Measurements from ENCODE around the gene KDM4F.

Gene KDM4F

DNA sequence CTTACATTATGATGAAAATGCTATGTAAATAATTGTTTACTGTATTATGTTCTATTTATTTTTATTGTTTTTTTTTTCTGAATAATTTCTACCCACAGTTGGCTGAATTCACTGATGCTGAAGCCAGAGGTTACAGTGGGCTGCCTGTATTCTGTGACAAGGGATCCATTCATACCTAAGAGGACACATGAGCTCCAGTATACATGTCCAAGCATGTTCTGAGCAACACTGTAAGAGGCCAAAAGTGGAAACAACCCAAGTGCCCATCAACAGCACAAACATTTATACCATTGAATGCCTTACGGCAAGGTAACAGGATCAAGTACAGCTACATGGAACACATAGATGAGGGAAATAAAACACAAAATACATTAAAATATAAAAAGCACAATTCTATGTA is 16.1 kb downstream of the KDM4F start:
- no peak for DNase-seq (ENCODE audit: low read depth)

GRCh38 chr11:95066716-95067038 is 17.5 kb downstream of the KDM4F start, which contains the start of gene SRSF8:
Gene SRSF8 (plus strand): TSS chr11:95066919. CDS start chr11:95067227, 308 bp downstream.
- no peak for DNase-seq (ENCODE audit: low read depth)

DNA sequence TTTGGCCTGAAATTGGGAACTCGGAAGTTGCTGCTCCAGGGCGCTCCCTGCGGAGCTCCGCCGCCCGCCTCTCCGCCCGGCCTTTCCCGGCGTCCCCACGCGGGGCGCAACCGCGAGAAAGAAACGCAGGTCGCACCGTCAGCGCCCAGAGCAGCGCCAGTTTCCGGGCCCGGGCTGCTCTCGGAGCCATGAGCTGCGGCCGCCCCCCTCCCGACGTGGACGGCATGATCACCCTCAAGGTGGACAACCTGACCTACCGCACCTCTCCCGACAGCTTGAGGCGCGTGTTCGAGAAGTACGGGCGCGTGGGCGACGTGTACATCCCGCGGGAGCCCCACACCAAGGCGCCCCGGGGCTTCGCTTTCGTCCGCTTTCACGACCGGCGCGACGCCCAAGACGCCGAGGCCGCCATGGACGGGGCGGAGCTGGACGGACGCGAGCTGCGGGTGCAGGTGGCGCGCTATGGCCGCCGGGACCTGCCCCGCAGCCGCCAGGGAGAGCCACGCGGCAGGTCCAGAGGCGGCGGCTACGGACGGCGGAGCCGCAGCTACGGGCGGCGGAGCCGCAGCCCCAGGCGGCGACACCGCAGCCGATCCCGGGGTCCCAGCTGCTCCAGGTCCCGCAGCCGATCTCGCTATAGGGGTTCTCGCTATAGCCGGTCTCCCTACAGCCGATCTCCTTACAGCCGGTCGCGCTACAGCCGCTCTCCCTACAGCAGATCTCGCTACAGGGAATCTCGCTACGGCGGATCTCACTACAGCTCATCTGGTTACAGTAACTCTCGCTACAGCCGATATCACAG is 18.0 kb downstream of the KDM4F start:
- peak; percentile 59 for DNase-seq (ENCODE audit: low read depth)

DNA sequence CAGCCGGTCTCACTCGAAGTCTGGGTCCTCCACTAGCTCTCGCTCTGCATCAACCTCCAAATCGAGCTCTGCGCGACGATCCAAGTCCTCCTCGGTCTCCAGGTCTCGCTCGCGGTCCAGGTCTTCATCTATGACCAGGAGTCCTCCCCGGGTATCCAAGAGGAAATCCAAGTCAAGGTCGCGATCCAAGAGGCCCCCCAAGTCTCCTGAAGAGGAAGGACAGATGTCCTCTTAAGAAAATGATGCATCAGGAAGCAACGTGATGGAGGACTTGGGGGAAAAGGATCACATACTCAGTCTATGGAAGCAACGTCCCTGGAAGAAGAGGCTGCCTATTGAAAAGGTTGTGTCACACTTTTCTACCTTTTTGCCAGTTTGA is 18.6 kb downstream of the KDM4F start:
- no peak for DNase-seq (ENCODE audit: low read depth)

DNA sequence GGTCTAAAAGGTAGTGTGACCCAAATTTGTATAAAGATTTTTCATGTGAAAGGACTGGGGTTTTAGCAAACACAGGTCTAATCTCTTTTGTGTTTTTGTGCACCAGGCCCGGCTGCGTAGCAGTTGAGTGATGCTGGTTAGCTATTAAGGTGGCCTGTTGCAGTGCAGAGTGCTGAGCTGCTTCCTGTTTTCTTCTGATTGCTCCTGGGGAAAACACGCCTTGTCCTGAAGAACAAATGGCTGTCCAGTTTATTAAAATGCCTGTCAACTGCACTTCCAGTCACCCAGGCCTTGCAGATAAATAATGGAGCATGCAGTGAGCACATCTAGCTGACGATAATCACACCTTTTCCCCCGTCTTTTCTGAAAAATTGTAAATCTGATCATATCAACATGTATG is 19.3 kb downstream of the KDM4F start:
- DNase-seq (ENCODE audit: low read depth), result peak; percentile 87

GRCh38 chr11:95070471-95070870 is 21.2 kb downstream of the KDM4F start:
- no peak for DNase-seq (ENCODE audit: low read depth)

- DNase-seq (ENCODE audit: low read depth), result no peak
These were observed 23.7 kb downstream of the KDM4F start for GRCh38 chr11:95072948-95073347.

DNA sequence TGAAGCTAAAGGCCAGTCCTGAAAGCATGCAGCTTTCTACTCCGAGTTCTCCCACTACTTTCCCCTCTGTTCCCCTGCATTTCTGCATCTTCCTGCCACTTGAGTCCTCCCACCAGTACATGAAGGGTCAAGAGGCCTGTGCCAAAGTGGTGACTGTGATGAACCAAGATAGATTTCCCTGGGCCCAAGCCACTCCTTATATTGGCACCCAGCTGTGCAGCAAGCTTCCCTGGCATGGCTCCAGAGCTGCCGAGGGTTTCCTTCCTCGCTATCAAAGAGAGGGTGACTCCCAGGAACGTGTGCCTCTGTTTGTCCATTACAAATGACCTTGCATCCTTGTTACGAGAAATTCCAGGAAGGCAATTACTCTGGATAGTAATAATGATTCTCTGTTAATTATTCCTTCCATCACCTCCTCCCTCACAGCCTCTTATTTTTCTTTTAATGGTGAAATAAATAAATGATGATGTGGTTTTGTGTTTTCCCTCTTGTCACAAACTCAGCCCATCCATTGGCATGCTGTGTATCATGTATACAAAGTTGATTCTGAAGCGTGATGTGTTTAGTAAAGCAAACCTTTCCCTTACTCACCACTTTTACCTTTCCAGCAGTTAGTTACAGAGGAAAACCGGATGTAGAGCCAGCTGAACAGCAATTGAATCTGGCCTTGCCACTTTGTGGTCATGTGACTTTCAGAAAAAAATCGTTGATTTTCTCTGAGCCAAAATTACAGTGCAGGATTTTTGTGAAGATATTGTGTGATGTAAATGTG is 25.8 kb downstream of the KDM4F start:
- no peak for DNase-seq (ENCODE audit: low read depth)

GRCh38 chr11:95076416-95076815 is 27.2 kb downstream of the KDM4F start:
- no peak for DNase-seq (ENCODE audit: low read depth)

GRCh38 chr11:95076981-95077380 is 27.8 kb downstream of the KDM4F start:
- DNase-seq (ENCODE audit: low read depth), result no peak

- DNase-seq (ENCODE audit: low read depth), result no peak
These were observed 29.3 kb downstream of the KDM4F start for GRCh38 chr11:95078526-95078925.

- DNase-seq (ENCODE audit: low read depth), result no peak
These were observed 31.8 kb downstream of the KDM4F start for GRCh38 chr11:95081010-95081409.

DNA sequence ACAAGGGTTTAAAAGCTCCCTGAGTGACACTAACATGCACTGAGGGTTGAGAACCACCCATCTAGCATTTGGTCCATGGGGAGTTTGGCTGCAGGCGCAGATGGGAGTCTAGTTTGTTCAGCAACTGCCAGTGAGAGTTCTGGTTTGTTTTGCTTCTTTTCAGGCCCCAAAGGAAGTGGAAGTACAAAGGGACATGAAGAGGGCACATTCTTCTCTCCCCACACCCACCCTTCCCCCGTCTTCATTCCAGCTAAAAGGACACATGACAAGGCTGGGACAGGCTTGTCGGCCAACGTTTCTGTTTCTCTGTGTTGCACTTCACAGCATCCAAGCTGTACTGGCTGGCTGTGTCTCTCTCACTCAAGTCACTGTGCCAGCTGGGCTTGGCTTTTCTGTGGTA is 32.2 kb downstream of the KDM4F start:
- DNase-seq (ENCODE audit: low read depth), result no peak

DNA sequence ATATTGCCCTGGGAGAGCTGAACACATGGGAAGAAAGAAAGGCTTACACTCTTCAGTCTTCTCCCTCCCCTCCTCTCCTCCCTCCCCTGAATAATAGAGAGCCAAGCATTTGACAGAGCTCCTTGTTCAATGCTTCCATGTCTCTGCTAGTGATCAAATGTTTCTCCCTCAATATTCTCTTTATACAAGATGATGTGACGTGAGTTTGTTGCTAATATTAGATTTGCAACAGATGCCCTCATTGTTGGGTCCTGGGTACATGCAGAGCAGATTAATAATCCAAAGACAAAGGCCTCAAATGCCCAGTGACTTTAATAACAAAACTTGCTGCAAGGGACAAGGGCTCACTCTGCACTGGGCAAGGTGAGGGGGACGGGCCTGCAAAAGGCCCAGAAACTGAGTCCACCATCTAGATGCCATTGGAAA is 33.4 kb downstream of the KDM4F start:
- no peak for DNase-seq (ENCODE audit: low read depth)

- DNase-seq (ENCODE audit: low read depth), result no peak
These were observed 35.3 kb downstream of the KDM4F start for GRCh38 chr11:95084509-95084908.

DNA sequence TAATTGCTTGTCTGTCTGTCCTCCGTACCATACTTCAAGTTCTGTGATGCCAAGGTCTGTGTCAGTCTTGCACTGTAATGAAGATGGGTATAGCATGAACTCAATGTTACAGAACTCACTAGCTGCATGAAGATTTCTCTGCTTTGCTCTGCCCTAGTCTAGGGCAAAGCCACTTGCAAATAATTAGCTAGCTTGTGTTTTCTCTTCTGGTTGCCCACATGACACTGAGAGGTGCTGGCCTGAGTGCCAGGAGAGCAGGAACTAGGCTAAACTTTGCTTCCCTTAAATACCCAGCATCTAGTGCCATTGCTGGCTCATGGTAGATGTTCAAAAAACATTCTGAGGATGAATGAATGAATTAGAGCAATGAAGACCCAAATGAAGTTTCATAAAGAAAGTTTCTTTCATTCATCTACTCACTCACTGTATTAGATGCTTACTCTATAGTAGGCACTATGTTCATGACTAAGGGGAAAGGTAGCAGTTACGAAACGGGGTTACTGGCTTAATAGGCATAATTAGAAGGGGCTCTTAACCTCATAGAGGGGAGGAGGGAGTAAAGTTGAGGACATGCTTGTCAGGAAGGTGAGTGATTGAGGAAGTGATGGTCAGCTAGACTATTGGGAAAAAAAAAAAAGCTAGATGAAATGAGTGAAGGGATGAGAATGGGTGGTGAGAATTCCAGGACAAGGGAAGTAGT is 36.0 kb downstream of the KDM4F start:
- no peak for DNase-seq (ENCODE audit: low read depth)

DNA sequence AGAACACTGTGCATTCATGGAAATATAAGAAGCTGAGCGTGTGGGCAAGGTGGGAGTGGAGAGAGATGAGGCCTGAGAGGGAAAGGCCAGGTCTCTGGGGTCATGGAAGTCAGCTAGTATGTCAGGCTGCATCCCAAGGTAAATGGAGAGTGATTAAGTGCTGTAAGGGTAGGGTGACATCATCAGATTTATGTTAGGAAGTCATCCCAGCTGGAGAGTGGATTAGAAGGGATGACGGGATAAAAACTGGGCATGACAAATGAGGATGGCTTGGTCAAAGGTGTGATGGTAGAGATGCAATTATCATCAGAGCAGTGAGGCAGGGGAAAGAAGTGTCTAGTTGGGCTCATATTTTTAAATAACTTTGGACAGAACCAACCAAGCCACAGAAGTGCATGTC is 36.9 kb downstream of the KDM4F start:
- no peak for DNase-seq (ENCODE audit: low read depth)

GRCh38 chr11:95086836-95087570 is 37.8 kb downstream of the KDM4F start:
- DNase-seq (ENCODE audit: low read depth), result no peak

DNA sequence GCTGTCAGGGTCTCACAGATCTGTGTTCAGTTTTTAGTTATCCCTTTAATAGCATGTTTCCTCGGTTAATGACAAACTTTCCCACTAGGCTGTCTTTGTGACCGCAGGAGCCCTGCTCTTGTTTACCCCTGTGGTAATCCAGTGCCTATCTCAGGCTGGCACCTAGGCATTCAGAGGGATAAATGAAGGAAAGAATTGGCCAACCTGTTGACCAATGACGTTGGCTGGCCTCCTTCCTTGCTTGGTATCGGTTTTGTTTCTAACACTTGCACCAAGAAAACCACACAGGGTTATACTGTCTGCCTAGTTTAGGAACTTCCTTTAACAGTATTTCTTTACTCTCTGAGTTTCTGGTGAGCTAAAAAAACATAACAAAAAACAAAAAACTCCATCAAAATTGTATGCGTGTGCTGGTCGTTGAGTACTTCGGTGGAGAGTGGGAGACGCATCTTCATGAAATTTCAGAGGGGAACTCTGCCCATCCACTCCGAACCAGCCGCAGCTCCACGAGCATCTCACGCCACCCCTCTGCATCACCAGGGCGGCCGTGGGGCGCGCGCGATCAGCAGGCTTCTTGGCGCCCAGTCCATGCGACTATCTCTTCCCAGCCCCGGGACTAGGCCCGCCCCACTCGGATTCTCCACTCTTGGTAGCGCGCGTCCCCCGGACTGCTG is 39.9 kb downstream of the KDM4F start:
- DNase-seq (ENCODE audit: low read depth), result no peak

- DNase-seq (ENCODE audit: low read depth), result peak; percentile 63
These were observed 40.7 kb downstream of the KDM4F start, which contains the start of gene ENDOD1 for GRCh38 chr11:95089620-95090542. Gene ENDOD1 (plus strand): TSS chr11:95089846. CDS start chr11:95089928, 82 bp downstream.
